Tongue (tissue), 2 donors: ENCODE results near the gene QRFP. TPM values are rescaled to one million over a fixed set of nuclear protein-coding genes. Genes with fewer than 3 reads are reported as not detected.
"Not testable (repeated sequence)": the region's sequence is repeated elsewhere in the genome, so short reads cannot be mapped to it uniquely, and the experiment has no call there.

Experiments used
- DNase-seq: peaks from one replicate; pipeline ENCODE4 v3.0.0-alpha.2; 2015
- total RNA-seq: library from RNA; depleted of rRNA; stranded (reverse); fragments of >200 nt; gene quantifications from one replicate; pipeline ENCODE4 v1.2.3, GENCODE V29; 2014

QRFP gene
- total RNA-seq, 1 donor from 2014 or later: not detected

DNA sequence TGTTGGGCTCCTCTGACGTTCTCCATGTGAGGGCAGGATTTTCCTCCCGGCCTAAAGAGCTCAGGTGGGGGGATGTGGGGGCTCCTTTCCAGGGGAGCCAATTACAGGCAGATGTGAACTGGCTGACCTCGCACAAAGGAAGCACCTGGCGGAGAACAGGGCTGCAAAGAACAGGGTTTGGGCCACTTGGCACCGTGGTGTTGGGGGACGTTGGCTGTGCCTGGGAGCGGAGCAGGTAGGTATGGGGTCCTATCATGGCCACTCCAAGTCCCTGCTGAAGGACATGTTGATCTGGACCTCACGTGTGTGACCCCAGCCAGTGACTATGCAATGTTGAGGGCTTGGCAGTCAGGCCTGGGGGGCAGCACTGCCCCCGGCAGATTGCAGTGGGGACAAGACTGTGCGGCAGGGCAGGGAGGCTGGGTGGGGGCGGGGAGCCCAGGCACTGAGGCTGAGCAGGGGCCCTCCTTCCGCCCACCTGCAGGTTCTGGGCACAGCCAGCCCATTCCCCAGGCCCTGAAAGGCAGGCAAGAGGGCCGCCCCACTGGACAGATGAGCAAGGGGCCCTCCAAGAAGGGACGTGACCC lies 23.0 kb upstream of the QRFP start:
- no peak for DNase-seq

DNA sequence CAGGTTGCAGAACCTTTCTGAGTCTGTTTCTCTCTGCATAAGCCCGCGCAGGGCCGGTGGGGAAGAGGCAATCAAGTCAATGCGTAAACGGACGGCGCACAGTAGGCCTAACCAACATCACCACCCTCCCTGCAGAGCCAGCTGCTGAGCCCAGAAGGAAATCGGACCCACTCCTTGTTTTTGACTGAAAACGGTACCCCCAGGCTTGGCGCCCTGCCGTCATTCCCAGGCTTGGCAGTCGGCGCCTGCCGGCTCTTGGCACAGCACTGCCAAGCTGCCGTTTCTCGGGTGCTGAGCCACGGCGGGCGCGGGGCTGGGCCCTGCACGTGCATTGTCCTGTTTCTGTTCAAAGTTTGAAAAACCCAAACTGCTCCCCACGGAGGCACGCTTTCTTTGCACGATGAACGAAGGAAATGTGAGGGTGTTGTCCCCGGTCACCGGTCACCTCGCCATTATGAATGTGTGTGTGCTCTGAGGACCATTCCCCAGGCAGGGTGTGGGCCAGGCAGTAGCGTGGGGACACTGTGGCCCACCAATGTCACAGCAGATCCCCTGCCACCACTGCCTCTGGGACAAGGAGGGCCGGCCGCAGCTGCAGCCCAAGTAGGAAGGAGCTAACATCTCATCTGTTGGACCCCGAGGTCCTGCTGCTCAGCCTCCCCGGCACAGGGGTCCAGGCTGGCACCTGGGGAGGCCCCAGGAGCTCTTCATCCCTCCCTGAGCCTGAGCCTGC lies 22.4 kb upstream of the QRFP start:
- DNase-seq: no peak

DNA sequence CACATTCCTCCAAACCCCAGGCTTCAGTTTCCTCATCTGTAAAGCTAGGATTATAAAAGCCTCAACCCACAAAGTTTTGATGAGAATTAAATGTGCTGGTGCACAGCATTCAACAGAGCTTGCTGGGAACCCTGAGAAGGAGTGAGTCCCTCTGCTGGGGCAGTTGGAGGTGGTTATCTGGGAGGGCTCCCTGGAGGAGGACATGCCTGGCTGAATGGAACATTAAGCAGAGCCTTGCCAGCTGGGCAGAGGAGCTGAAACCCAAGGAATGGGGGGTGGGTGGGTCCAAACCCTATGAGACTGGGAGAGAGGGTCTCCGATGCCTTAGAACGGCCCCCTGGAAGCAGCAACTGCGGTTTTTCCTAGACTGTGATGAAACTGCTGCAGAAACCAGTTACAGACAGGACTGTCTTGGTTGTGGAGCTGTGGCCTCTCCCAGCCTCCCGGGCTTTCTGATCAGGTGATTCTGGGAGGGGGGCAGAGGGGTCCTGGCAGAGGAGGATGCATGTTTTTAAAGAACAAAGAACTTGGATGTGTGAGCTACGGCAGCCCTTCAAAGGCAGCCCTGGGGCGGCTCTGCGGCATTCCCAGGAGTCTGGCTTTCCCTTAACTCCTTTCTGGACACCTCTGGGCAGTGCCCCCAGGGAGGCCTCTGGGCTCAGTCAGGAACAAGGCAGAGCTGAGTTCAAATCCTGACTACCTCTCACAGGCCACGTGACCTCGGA lies 21.7 kb upstream of the QRFP start:
- DNase-seq: no peak

DNA sequence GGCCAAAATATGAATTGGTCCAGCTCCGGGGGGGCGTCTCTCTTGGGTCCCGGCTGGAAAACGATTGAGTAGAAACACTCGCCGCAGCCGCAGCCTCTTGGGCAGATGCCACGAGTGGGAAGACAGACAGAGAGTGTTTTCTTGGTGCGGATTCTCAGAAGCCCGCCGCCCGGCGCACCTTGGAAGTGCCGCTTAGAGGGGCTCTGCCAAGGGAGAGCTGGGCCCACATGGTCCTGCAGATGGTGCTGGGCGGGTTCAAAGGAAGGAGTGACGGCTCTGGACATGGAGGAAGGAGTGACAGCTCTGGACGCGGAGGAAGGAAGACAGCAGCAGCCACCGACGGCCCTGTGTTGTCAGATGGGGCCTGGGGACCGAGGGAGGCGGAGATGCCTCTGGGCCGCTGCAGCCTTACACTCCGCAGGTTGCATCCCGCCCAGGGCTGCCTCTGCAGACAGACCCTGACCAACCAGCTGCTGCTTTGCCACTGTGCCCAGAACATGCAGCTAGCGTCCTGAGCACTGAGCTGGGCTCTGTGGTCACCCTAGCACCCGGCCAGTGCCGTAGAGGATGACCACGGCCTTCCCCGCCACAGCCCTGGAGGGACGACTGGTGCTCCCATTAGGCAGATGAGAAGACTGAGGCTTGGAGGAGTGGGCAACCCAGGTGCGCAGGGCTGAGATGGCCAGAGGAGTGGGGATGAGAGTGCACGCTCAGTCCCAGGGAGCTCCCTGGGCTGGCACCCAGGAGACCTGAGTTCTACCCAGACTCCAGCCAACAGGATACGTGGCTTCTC lies 20.8 kb upstream of the QRFP start:
- DNase-seq: peak; percentile 58

DNA sequence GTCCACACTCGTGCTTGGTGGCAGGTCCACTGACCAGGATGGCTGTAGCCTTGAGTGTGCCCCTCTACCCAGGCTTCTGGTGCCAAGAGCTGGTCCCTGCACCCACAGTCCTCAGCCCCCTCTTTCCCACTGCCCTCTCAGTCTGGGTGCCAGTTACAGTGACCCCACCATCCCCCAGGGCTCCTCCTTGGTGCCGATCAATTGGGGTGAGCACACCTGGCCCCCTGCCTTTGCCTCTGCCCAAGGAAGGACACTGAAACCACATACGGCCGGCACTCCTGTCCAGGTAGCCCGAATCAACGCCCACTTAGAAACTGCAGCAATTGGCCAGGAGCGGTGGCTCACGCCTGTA lies 18.5 kb upstream of the QRFP start:
- no peak for DNase-seq

DNA sequence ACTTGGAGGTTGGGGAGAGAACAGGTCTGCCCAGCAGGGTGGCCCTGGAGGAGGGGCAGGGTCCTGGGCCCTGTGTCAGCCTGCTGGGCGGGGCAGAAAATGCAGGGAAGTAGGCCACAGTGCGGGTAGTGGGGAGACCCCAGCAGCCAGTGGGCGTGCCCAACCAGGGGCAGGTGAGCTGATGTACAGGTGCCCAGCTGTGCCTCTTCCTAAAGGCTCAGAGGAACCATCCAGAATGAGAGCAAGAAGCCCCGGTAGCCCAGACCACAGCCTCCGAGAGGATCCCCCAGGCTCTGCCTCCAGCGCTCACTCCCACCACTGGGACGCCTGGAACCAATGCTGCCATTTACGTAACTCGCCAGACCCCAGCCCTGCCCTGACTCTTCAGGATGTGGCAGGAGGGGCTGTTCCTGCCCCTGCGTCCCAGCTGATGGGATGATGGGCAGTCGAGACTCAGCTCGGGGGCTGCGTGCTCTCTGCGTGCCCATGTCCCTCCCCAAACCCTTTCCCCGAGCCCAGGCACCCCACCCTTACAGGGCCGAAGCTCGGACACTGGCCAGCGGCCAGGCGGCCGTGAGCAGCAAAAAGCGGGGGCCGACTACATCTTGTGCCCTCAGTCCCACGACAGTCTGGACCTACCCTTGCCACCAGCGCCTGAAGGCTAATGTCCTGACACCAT lies 17.9 kb upstream of the QRFP start:
- no peak for DNase-seq

DNA sequence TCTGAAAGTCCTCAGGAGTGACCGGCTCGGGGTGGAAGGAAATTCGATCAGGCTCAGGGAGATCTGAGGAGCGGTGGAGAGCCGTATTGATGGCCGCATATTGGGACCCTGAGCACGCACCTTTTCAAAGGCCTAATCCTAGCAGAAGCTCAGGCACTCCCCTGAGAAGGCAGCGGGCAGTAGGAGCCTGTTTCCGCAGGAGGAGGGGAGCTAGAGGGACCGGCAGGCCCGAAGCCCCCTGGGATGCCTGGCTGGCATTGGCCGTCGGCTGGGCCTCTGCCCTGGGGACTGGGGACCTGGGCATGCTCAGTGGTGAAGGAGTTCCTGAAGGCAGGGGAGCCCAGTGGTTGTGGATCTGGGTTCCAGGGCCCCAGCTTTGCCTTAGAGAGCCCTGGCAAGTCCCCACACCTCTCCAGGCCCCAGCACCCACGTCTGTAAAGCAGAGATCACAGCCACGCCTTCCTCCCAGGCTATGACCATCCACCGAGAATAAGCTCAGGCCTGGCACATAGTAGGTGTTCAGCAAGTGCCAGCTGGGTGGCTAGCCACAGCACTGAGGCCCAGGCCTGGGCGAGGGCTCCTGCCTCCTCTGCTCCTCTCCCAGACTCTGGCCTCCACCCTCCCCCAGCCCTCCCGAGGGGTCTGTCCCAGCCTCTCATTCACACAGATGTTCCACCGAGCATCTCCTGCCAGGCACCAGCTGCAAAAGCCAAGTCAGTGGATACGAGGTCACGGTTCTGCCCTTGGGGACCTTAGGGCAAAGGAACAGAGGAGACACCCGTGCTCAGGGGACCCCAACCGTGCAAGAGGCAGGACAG lies 17.2 kb upstream of the QRFP start:
- no peak for DNase-seq

DNA sequence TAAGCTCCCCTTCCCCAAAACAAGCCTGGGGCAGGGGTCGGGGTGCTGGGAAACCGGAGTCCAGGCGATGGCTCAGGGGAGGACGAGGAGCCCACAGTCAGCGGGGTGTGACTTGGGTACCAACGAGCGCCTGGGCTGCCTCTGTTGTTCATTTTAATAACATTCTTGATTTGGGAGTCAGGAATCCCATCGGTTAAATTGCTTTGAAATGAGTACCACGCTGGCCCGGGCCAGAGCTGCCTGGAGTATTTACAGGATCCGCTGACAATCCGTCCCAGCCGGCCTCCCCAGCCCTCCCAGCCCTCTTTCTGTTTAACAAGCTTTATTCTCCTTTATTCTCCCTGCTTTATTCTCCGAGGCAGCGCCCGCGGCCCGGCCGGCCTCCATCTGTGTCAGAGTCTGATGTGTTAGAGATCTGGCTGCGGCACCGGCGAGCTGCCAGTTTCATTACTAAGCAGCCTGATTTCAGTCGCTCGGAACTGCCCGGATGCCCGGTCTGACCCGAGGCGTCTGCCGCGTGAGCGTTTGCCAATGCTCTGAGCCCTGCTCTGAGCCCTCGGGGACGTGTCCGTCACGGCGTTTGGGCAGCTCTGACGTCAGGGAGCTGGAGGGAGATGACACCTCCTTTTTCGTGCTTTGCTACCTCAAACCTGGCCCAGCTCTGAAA lies 16.5 kb upstream of the QRFP start:
- DNase-seq: peak; percentile 61

DNA sequence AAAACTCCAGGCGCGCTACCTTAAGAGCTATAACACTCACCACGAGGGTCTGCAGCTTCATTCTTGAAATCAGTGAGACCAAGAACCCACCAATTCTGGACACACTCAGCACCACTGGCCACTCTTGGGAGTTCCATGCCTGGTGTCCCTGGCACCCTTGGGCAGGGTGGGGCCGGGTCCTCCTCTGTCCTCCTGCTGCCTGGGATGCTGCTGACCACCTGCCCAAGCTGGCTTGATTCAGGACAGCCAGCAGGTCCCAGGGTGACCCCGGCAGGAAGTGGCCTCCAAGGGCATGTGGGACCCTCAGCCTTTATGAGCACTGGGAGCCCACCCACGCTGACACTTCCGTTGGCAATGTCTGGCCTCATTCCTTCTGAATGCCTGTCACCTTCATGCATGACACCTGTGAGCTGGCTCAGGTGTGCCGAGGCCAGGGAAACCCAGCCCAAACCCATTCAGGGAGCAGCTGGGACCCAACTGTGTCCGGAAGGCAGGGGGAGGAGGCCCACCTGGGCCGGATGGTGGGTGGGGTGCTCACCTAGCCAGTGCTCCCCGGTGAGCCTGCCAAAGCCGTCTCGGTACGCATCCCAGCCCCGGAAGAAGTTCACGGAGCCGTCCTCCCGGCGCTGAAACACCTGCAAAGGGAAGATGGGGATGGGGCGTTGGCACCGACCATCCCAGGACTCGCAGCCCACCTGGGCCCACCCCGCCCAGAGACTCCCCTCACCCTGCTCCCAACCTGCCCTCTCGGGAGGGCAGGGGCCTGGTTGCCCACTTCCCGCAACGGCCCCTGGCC lies 14.8 kb upstream of the QRFP start:
- no peak for DNase-seq

DNA sequence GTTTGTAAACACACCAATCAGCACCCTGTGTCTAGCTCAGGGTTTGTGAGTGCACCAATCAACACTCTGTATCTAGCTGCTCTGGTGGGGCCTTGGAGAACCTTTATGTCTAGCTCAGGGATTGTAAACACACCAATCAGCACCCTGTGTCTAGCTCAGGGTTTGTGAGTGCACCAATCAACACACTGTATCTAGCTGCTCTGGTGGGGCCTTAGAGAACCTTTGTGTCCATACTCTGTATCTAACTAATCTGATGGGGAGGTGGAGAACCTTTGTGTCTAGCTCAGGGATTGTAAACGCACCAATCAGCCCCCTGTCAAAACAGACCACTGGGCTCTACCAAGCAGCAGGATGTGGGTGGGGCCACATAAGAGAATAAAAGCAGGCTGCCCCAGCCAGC lies 14.1 kb upstream of the QRFP start:
- DNase-seq: not testable (repeated sequence)

DNA sequence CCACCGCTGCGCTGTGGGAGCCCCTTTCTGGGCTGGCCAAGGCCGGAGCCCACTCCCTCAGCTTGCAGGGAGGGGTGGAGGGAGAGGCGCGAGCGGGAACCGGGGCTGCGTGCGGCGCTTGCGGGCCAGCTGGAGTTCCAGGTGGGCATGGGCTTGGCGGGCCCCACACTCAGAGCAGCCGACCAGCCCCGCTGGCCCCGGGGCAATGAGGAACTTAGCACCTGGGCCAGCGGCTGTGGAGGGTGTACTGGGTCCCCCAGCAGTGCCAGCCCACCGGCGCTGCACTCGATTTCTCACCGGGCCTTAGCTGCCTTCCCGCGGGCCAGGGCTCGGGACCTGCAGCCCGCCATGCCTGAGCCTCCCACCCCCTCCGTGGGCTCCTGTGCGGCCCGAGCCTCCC lies 13.4 kb upstream of the QRFP start:
- not testable (repeated sequence) for DNase-seq

DNA sequence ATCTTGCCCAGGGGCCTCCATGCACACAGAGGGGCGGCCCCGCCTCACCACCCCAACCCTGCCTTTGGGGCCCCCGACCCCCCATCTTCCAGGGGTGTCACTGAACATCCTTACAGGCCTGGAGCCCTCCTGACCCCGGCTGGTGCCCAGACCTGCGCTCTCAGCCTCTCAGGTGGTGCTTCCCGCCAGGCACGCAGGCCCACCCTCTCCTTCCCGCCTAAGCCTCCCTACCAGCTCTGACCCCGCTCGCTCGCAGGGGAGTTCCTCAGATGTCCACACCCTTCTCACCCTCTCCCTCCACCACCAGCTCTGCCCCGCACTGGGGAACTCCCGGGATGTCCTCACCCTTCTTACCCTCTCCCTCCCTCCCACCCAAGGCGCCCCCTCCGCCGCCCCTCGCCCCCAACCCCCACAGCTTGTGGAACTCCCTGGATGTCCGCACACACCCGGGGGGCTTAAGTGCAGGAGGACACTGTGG lies 12.3 kb upstream of the QRFP start:
- no peak for DNase-seq

DNA sequence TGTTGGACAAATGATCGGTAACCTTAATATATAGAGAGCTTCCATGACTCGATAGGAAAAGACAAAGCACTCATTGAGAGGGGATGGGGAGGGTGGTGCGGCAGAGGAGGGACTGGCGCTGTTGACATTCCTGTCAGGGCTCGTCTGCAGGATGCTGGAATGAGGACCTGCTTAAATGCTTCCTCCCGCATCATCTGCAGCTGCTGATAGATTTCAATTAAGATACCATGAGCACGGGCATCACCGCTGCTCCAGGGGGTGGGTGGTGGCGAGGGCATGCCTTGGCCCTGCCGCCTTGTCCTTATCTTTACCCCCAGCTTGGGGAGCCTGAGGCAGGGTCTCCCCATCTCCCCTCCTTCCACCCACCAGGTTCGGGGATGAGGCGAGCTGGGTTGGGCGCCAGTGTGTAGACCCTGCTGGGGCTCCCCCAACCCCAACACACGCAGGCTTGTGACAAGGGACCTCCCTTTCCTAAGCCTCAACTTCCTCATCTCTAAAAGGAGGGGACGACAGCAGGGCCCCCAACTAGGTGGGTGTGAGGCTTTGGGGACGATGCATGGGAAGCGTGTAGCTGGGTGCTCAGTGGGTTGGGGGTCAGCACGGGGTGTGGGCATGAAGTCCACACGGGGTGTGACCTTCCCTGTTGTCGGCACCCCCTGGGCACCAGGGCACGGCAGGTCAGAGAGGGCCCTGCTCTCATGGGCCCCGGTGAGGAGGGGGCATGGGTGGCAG lies 11.7 kb upstream of the QRFP start:
- DNase-seq: no peak

DNA sequence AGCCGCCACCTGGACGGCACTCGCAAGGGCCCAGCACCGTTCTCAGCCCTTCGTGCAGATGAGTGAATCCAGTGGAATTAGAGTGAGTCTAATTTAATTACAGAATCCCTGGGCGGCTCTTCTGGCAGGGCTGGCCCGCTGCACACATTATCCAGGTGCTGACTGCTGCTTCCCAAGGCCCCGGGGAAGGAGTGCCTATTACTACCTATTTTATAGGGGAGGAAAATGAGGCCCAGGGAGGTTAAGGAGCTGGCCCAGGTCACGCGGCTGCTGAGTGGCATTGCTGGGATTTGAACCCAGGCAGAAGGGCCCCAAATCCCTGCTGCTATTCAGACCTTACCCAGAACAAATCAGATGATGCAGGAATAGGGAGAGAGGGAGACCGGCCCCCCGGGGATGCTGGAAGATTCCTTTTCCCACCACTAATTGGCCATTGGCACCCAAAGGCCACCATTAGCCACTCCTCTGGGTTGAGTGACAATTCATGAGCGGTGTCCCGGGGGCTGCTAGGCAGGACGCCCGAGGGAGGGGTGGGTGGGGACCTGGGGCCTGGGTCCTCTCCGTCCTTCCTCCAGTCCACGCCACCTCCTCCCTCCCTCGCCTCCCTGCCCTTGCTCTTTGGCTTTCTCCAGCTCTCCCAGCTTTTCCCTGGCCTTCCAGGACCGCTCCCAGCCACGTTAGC lies 10.3 kb upstream of the QRFP start:
- DNase-seq: no peak

DNA sequence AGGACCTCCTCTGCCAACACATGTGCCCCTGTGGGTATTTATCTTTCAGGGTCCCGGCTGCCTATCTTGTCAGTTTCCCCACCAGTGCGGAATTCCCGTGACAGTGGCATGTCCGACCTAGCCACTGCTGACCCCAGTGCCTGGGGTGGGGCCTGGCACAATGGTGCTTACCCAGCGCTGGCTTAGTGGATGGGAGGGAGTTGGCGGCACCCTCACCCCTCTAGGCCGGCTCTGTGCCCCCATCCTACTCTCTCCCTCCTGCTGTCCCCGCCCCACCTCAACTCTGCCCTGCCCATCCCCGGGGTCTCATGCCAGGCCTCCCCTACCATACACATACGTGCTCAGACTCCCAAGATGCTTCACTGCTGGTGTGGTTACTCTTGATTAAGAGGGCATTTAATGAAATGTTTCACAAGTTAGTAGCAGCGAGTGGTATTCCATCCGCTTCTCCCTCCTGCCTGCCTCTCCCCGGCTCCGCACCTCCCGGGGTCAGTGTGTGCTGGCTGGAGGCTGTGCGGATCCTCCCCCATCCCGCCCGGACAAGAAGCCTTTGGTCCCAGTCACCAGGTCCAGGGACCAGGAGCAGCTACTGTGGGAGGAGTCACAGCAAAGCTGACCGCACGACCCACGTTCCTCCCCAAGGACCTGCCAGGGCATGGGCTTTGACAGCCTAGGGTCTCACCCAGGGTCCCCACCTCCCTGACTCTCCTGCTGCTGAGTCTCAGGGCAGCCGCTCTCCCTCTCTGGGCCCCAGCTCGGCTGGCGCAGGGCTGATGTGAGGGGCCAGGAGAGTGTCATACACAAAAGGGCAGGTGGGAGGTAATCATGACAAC lies 9.5 kb upstream of the QRFP start:
- DNase-seq: no peak

DNA sequence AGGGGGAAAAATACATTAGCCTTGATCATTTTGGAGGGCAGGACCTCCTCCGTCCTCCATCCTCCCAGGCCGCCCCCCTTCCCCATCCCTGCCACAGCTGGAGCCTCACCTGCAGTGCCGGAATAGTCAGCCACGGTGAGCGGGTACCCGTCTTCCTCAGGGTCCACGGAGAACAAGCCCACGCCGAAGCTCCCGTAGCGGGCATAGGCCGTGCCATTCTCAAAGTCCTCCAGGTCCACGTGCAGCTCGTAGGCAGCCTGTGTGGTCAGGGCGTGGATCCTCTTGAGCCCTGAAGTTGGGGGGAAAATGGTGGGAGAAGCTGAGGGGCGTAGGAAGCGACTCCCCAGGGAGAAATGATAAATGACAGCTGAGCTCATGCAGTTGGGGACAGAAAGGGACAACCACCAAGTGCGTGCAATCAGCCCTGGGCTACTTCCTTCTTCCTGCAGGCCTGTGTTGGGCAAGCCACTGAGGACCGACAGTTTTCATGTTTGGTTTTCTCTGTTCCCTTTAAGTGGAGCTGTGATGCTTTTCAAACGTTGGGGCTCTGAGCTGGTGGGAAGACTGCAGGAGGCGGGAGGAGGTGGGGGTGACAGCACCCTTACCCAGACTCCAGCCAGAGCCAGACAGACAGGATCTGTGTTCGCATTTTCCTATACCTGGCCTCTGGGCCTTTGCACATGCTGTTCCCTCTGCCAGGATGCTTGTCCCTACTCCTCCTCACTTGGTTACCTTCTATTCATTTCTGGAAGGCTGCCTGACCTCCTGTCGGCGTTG lies 8.7 kb upstream of the QRFP start:
- no peak for DNase-seq
